ENCODE results near the gene BTBD6. TPM values are rescaled to one million over a fixed set of nuclear protein-coding genes. Genes with fewer than 3 reads are reported as not detected.

The BTBD6 gene
- total and polyA plus RNA-seq, 5 experiments from 2014 or later, result 5.5 to 42.8 (median 15.6) TPM

DNA sequence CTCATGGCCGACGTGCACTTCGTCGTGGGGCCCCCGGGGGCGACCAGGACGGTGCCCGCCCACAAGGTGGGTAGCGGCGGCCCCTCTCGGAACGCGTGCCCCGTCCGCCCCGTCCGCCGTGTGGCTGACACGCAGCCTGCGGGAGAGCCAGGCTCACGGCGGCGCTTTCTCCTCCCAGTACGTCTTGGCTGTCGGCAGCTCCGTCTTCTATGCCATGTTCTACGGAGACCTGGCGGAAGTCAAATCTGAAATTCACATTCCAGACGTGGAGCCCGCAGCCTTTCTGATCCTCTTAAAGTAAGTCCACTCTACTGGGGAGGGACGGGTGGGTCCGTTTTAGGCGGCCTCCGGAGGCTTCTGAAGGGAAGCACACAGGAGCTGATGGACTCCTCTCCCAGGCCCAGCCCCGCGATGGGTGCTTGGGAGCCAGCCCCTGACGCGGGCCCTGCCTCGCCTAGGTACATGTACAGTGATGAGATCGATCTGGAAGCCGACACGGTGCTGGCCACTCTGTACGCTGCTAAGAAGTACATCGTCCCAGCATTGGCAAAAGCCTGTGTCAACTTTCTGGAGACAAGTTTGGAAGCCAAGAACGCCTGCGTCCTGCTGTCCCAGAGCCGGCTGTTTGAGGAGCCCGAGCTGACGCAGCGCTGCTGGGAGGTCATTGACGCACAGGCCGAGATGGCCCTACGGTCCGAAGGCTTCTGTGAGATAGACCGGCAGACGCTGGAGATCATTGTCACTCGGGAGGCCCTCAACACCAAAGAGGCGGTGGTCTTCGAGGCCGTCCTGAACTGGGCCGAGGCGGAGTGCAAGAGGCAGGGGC, 1.1 kb downstream of the BTBD6 start:
- peaks cover 12 to 41% (median 35%) of the 10 kb centered on the region in 4 donors for H3K4me1 Mint-ChIP-seq
- no peaks in the 10 kb centered on the region for H3K9me3 Mint-ChIP-seq
- H3K27me3 Mint-ChIP-seq, result no peaks in the 10 kb centered on the region
- peaks cover 0 to 29% (median 1%) of the 10 kb centered on the region in 3 donors for H3K36me3 Mint-ChIP-seq
- POLR2A ChIA-PET, result interaction anchor here (1.2 to 2.1 kb wide), 4 partner anchors 52 to 66 kb away, joined by 3 to 22 read pairs (median 9); partner anchors contain the start of genes BRF1 and PACS2
- H3K27ac Mint-ChIP-seq, result peak overlapping the region in 9 of 10 donors; percentile 46 to 92 (median 76)
- H3K4me3 Mint-ChIP-seq, result peak overlapping the region; percentile 60 to 87 (median 74)
- ATAC-seq (no peak), DNase-seq (no peak)

DNA sequence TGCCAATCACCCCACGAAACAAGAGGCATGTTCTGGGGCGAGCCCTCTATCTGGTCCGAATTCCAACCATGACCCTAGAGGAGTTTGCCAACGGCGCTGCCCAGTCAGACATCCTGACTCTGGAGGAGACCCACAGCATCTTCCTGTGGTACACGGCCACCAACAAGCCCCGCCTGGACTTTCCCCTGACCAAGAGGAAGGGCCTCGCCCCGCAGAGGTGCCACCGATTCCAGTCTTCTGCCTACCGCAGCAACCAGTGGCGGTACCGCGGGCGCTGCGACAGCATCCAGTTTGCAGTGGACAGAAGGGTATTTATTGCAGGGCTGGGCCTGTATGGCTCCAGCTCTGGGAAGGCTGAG, 1.7 kb downstream of the BTBD6 start:
- no peak for DNase-seq
- Mint-ChIP-seq H3K4me1 (peaks cover 12 to 37% (median 33%) of the 10 kb centered on the region in 4 donors), H3K27me3 (no peaks in the 10 kb centered on the region), H3K4me3 (peak overlapping the region; percentile 42 to 87 (median 74)), H3K36me3 (peaks cover 0 to 25% (median 1%) of the 10 kb centered on the region in 3 donors), H3K9me3 (no peaks in the 10 kb centered on the region), H3K27ac (peak overlapping the region in 9 of 10 donors; percentile 11 to 89 (median 76))
- no peak for ATAC-seq
- POLR2A ChIA-PET, result interaction anchor here (1.2 kb wide), 2 partner anchors 51 to 64 kb away, joined by 4 to 6 read pairs; partner anchors contain the start of gene PACS2

DNA sequence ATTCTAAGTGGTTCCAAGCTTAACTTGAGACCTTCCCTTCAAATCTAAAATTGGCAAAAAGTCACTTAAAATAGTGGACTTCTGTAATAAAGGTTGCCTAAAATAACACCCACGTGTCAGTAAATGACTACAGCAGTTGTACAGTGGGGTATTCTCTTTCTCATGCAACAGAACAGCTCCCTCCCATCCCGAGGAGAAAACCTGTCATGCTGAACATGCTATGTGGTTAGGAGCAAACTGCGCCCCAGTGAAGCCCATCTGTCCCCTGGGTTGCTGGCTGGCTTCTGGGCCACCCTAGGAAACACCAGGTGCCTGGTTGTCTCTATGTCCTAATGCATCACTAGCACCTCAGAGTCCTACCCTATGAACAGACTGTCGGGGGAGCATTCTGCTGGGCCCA, 2.7 kb downstream of the BTBD6 start:
- H3K27ac Mint-ChIP-seq, result peak overlapping the region in 7 of 10 donors; percentile 45 to 89 (median 56)
- H3K4me1 Mint-ChIP-seq, result peaks cover 9 to 30% (median 25%) of the 10 kb centered on the region in 4 donors
- no peaks in the 10 kb centered on the region for H3K9me3 Mint-ChIP-seq
- no peaks in the 10 kb centered on the region for H3K27me3 Mint-ChIP-seq
- DNase-seq (no peak), ATAC-seq (no peak)
- peak overlapping the region in 6 of 10 donors; percentile 36 to 75 (median 50) for H3K4me3 Mint-ChIP-seq
- peaks cover 0 to 20% (median 1%) of the 10 kb centered on the region in 3 donors for H3K36me3 Mint-ChIP-seq
- POLR2A ChIA-PET, result interaction anchor here (1.2 kb wide), 2 partner anchors 50 to 63 kb away, joined by 4 to 6 read pairs; partner anchors contain the start of gene PACS2

DNA sequence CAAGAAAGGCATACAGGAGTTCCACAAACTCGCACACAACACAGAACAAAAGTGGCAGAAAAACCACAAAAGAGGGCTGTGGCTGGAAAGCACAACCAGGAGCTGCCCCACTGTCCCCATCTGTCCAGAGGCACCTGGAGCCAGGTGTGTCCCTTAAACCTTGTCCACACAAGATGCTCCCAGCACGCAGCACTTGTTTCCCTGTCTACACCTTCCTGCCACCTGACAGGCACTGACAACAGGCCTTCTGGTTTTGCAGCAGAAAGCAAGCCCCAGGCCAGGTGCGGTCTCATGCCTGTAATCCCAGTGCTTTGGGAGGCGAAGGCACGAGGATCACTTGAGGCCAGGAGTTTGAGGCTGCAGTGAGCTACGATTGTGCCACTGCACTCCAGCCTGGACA, 3.6 kb downstream of the BTBD6 start:
- Mint-ChIP-seq H3K27me3 (no peaks in the 10 kb centered on the region), H3K27ac (peak overlapping the region in 2 of 10 donors; percentile 9 to 59), H3K36me3 (peaks cover 0 to 20% (median 1%) of the 10 kb centered on the region in 3 donors), H3K9me3 (no peaks in the 10 kb centered on the region), H3K4me1 (peaks cover 7 to 25% (median 21%) of the 10 kb centered on the region in 4 donors), H3K4me3 (peak overlapping the region in 2 of 10 donors; percentile 7 to 24)
- no peak for ATAC-seq
- POLR2A ChIA-PET, result interaction anchor here (0.6 kb wide), 1 partner anchor 11 kb away, joined by 5 read pairs; no protein-coding TSS in a partner anchor
- DNase-seq, result no peak

DNA sequence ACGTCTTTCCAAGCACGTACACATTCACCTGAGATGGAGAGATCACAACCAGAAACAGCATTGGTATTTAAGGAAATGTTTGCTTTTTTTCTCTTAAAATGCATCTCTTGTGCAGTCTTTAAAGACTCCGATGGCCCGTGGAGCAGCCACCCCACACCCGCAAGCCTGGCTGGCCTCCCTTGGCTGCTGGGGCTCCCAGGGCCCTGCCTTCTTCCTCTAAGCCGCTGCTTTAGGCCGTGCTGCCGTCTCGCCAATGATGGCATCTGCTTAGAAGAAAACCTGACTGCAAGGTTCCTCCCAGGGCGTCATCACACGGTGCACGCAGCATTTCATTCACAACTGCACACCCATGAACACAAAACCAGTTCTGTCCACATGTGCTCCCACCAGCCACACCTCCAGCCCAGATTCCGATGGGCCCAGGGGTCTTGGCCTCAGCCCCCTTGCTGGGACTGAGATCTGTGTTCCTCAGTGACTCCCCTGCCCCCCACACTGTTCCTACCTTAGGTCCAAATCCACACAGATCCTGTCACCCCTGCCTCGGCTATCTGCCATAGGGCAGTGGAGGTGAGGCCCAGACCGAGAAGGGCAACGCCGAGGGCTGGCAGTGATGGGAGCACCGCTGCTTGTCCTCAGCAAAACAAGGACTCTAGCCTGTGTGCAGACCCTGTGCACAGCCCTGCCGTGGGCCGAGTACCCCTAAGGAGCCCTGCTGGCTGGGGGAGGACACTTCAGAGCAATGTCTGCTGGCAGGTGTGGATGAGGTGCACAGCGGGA, 4.4 kb downstream of the BTBD6 start:
- Mint-ChIP-seq H3K9me3 (no peaks in the 10 kb centered on the region), H3K4me3 (peak overlapping the region in 2 of 10 donors; percentile 40 to 56), H3K36me3 (peaks cover 0 to 25% (median 1%) of the 10 kb centered on the region in 3 donors), H3K27me3 (no peaks in the 10 kb centered on the region), H3K4me1 (peaks cover 10 to 23% (median 17%) of the 10 kb centered on the region in 4 donors), H3K27ac (peak overlapping the region in 6 of 10 donors; percentile 19 to 71 (median 54))
- POLR2A ChIA-PET, result no interaction called here
- ATAC-seq, result no peak
- no peak for DNase-seq

DNA sequence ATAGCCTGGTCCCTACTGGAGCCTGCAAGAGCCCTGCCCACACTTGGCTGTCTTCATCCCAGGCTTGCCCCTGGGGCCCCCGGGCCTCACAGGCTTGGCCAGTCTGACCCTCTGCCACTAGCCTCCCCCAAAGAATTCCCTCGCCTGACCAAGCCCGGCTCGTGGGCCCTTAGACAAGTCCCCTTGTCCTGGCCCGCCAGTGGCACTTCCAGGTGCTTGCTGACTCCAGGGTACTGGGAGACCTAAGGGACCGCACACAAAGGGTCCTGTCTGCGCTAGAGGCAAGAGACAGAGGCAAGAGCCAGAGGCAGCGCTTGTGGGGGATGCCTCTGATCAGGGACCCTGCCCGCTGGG, 5.0 kb downstream of the BTBD6 start:
- no peaks in the 10 kb centered on the region for H3K9me3 Mint-ChIP-seq
- POLR2A ChIA-PET, result no interaction called here
- no peaks in the 10 kb centered on the region for H3K27me3 Mint-ChIP-seq
- H3K4me3 Mint-ChIP-seq, result no peak overlapping the region
- peaks cover 0 to 25% (median 1%) of the 10 kb centered on the region in 3 donors for H3K36me3 Mint-ChIP-seq
- DNase-seq, result no peak
- peaks cover 10 to 24% (median 14%) of the 10 kb centered on the region in 4 donors for H3K4me1 Mint-ChIP-seq
- ATAC-seq, result no peak
- H3K27ac Mint-ChIP-seq, result peak overlapping the region in 1 of 10 donors; percentile 68

DNA sequence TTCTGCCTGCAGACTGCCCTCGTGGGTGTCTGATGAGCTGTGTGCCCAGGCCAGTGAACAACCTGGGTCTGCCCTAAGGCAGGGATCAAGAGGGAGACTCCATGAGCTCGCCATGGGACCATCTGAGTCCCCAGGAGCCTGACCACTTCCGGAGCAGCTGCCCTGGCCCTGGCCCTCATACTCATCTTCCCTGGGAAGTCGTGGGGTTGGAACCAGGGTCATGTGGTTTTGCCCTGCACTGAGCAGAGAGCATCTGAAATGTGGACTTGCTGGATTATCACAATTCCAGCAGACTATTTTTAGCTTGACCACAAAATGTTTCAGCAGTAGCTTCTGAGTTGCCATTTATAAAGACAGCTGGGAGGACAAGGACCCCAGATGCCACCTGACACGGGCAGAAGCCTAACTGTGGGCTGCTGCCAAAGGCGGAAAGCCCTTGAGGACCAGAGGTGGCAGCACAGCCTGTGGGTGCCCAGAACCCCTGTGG, 6.7 kb downstream of the BTBD6 start:
- no peak overlapping the region for H3K4me3 Mint-ChIP-seq
- ATAC-seq, result no peak
- no peaks in the 10 kb centered on the region for H3K9me3 Mint-ChIP-seq
- peaks cover 0 to 33% (median 1%) of the 10 kb centered on the region in 3 donors for H3K36me3 Mint-ChIP-seq
- POLR2A ChIA-PET, result interaction anchor here (0.5 to 0.6 kb wide), 2 partner anchors 41 to 270 kb away, joined by 3 to 4 read pairs; no protein-coding TSS in a partner anchor
- no peak overlapping the region for H3K27ac Mint-ChIP-seq
- no peak for DNase-seq
- H3K4me1 Mint-ChIP-seq, result peaks cover 6 to 16% (median 8%) of the 10 kb centered on the region in 4 donors
- H3K27me3 Mint-ChIP-seq, result no peaks in the 10 kb centered on the region

DNA sequence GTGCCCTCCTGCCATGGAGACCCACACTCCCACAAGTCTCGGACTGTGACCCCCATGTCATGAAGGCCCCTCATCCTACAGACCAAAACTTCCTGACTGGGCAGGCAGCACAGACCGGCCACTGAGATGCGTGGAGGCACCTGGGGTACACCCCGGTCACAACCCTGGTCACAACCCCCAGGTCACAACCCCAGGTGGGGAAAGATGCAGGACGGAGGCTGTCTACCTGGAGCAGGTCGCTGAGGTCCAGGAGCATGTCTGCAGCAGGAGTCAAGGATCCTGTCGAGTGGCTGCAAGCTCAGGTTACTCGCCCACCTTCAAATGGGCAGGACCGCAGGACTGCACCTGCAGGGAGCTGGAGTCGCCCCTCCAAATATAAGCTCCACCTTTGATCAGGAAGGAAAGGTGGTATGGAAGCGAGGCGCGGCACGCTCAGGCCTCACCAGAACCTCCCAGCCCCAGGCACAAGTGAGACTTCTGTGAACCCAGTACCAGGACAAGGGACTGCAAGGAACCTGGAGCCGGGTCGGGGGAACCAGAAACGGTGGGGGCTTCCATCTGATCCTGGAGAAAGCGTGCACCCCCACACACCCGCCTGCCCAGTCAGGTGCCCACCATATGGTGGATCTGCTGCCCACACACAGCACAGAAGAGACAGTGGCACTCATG, 8.1 kb downstream of the BTBD6 start:
- POLR2A ChIA-PET, result no interaction called here
- no peak overlapping the region for H3K4me3 Mint-ChIP-seq
- peaks cover 0 to 33% (median 0%) of the 10 kb centered on the region in 3 donors for H3K36me3 Mint-ChIP-seq
- no peaks in the 10 kb centered on the region for H3K9me3 Mint-ChIP-seq
- no peak for DNase-seq
- peak overlapping the region in 2 of 10 donors; percentile 29 to 51 for H3K27ac Mint-ChIP-seq
- H3K27me3 Mint-ChIP-seq, result no peaks in the 10 kb centered on the region
- no peak for ATAC-seq
- peaks cover 2 to 9% (median 6%) of the 10 kb centered on the region in 4 donors for H3K4me1 Mint-ChIP-seq

DNA sequence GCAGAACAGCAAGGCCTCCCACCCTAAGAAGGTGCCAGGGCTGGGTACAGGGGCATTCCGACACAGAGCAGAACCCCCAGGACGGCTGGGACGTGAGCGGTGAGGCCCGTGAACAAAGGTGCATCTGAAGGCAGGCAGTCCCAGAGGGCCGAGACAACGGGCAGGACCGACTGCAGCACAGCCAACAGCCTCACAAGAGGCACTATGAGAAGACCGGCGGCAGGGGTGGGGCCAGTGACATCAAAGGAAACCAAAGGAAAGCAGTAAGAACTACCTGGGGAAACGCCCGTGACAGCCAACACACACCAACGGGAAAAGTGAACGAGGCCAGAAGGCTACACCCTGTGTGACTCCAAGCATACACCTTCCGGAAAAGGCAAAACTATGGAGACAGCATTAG, 9.1 kb downstream of the BTBD6 start:
- Mint-ChIP-seq H3K9me3 (no peaks in the 10 kb centered on the region), H3K27me3 (no peaks in the 10 kb centered on the region), H3K4me3 (no peak overlapping the region), H3K4me1 (peaks cover 2 to 9% (median 6%) of the 10 kb centered on the region in 4 donors), H3K27ac (peak overlapping the region in 3 of 10 donors; percentile 34 to 71 (median 51)), H3K36me3 (peaks cover 0 to 31% (median 0%) of the 10 kb centered on the region in 3 donors)
- POLR2A ChIA-PET, result no interaction called here
- ATAC-seq (peak in 1 of 2 donors; percentile 20), DNase-seq (no peak)

DNA sequence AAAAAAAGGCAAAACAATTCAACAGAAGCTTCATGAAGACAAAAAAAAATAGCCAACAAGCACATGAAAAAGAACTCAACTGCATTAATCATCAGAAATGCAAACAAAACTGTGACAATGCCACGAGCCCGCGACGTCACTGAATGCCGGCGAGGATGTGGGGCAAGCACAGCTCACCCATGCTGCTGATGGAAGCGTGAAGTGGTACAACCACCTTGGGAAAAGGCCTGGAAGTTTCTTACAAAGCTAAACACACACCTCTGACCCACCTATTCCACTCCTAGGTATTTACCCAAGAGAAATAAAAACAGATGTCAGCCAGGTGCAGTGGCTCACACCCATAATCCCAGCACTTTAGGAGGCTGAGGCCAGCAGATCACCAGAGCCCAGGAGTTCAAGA, 10.5 kb downstream of the BTBD6 start:
- ATAC-seq (no peak), DNase-seq (no peak)
- Mint-ChIP-seq H3K27me3 (no peaks in the 10 kb centered on the region), H3K4me3 (no peak overlapping the region), H3K4me1 (peaks cover 4 to 9% (median 6%) of the 10 kb centered on the region in 4 donors), H3K36me3 (peaks cover 0 to 37% (median under 1%) of the 10 kb centered on the region in 3 donors), H3K27ac (peak overlapping the region in 1 of 10 donors; percentile 55), H3K9me3 (no peaks in the 10 kb centered on the region)
- POLR2A ChIA-PET, result interaction anchor here (0.7 kb wide), 1 partner anchor 276 kb away, joined by 3 read pairs; no protein-coding TSS in a partner anchor

DNA sequence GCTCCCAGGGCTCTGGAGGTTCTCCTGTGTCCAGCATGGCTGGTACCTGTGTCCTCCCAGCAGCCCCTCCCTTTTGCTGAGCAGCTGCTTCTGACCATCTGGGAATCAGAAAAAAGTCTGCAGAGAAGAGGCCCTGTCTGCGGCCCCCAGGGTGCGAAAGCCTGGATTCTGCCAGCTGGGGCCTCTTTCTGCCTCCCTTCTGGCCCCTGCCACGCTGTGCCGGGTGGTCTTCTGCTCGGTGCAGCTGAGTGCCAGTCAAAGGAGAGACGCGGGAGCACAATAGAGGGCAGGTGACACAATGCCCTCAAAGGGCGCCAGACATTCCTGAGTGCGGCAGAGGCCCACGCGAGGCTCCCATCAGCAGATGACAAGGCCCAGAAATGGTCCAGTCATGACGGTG, 12.6 kb downstream of the BTBD6 start:
- Mint-ChIP-seq H3K27me3 (no peaks in the 10 kb centered on the region), H3K36me3 (peaks cover 0 to 50% (median 4%) of the 10 kb centered on the region in 3 donors), H3K4me1 (peaks cover 4 to 10% (median 6%) of the 10 kb centered on the region in 4 donors), H3K9me3 (no peaks in the 10 kb centered on the region), H3K4me3 (no peak overlapping the region), H3K27ac (peak overlapping the region in 1 of 10 donors; percentile 5)
- ATAC-seq (no peak), DNase-seq (no peak)
- POLR2A ChIA-PET, result no interaction called here

DNA sequence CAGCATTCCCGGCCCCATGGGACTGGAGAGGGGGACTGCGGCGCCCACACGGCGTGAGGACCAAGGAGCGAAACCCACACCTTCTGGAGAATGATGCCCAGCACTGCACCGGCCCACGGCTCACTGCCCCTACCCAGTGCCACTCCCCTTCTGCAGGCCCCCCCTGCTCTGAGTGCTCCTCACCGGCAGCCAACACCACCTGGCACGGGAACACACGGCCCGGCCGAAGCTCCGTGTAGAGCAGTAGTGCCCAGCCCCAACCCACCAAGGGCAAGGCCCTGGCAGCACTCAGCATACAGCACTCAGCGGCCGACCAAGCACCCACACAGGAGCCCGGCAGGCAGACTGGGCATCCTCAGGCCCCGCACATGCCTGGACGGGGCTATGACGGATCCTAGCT, 13.4 kb downstream of the BTBD6 start:
- no peak overlapping the region for H3K27ac Mint-ChIP-seq
- no peaks in the 10 kb centered on the region for H3K27me3 Mint-ChIP-seq
- H3K4me3 Mint-ChIP-seq, result no peak overlapping the region
- peaks cover 0 to 55% (median 4%) of the 10 kb centered on the region in 3 donors for H3K36me3 Mint-ChIP-seq
- POLR2A ChIA-PET, result no interaction called here
- H3K9me3 Mint-ChIP-seq, result no peaks in the 10 kb centered on the region
- DNase-seq, result no peak
- H3K4me1 Mint-ChIP-seq, result peaks cover 4 to 11% (median 6%) of the 10 kb centered on the region in 4 donors
- ATAC-seq, result no peak
